ENCODE data around the gene ADGRV1. TPM values are rescaled to one million over a fixed set of nuclear protein-coding genes. Genes with fewer than 3 reads are reported as not detected.

The ADGRV1 gene
- total and polyA plus RNA-seq, 9 of the 15 experiments (the other 6 are each of a cell fraction or from before 2014, with no cell fraction given), result 21.7 to 156 (median 58.2) TPM

DNA sequence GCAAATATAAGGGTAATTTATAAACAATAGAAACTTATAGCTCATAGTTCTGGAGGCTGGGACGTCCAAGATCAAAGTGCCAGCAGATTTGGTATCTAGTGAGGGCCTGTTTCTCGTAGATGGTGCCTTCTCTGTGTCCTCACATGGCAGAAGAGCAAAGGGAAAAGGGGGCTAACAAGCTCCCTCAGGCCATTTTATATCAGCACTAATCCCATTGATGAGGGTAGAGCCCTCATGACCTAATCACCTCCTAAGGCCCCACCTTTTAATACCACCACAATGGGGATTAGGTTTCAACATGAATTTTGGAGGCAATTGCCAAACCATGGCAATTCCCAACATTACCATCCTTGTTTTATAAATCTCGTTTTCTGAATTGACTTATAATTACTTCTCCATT, 564.7 kb downstream of the ADGRV1 start:
- no peak for FAIRE-seq
- CTCF ChIA-PET (ENCODE audit: low intra/inter-chr PET ratio), result no interaction called here

DNA sequence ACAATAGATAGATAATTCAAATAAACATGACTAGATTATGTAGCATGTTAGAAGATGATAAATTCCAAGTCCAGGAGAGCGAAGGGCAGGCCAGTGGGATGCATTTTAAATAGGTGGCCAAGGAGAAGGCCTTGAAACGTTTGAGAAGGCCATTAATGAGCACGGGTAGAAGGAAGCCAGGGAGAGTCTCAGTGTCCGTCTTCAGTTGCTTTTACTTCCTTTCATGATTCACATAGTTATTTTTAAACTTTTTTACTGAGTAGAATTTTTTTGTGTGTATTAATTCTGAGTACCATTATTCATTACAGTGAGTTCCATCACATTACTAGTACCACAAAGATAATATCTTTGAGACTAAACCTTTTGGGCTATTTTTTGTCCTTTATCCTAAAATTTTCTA, 565.3 kb downstream of the ADGRV1 start:
- no peak for DNase-seq (ENCODE audit: extremely low read depth in 1 of 4, low spot score in 3 of 4)
- TF ChIP-seq FOXA1 (IDR thresholded peaks at IDR 0.05; ENCODE audit: borderline replicate concordance), result no peak
- no peak overlapping the region for H2AFZ ChIP-seq (ENCODE audit: low read depth, low read length)
- no peaks in the 10 kb centered on the region; the same call in 2 of the 3 replicates for H3K36me3 ChIP-seq (ENCODE audit: control insufficient read depth, insufficient read depth, low read length)
- H3K79me2 ChIP-seq (ENCODE audit: control insufficient read depth, insufficient read depth, low read length), result no peaks in the 10 kb centered on the region
- no peaks in the 10 kb centered on the region for H4K20me1 ChIP-seq (replicated peaks; ENCODE audit: control insufficient read depth, insufficient read depth, low read length)
- in situ Hi-C loops (cut with MboI) (no loop called here), intact Hi-C loops (cut with micrococcal nuclease) (no loop called here)
- no peaks in the 10 kb centered on the region for H3K4me1 ChIP-seq (replicated peaks in 1 of 2; ENCODE audit: control insufficient read depth in 2 of 2, insufficient read depth in 2 of 2, low read length in 2 of 2)
- no peak overlapping the region for H3K9ac ChIP-seq (ENCODE audit: insufficient read depth in 1 of 2, low read depth in 2 of 2, low read length in 2 of 2)
- no peaks in the 10 kb centered on the region for H3K27me3 ChIP-seq (ENCODE audit: control insufficient read depth in 2 of 2, insufficient read depth in 2 of 2, low read length in 2 of 2)
- H3K4me2 ChIP-seq (ENCODE audit: insufficient read depth, low read length), result no peak overlapping the region
- no peaks in the 10 kb centered on the region for H3K9me3 ChIP-seq (replicated peaks; ENCODE audit: control insufficient read depth, insufficient read depth, low read depth, low read length)
- no peak overlapping the region for H3K27ac ChIP-seq (ENCODE audit: extremely low read depth, low read depth, low read length)
- H3K9me1 ChIP-seq (ENCODE audit: control insufficient read depth, insufficient read depth, low read length), result no peaks in the 10 kb centered on the region
- BruUV-seq (replicated peaks), result no TSS peak
- FAIRE-seq, result no peak
- ATAC-seq, result no peak
- ChIA-PET POLR2A (no interaction called here), CTCF (ENCODE audit: low intra/inter-chr PET ratio) (no interaction called here)
- H3K4me3 ChIP-seq, result no peak overlapping the region
- 68% methylated on average over 4 of the region's 4 CpGs for WGBS (ENCODE audit: insufficient coverage, low coverage, missing lambda C conversion rate)

More for the DNA sequence above, 564.7 kb downstream of the ADGRV1 start:
- DNase-seq (ENCODE audit: extremely low read depth in 1 of 4, low spot score in 3 of 4) (no peak), ATAC-seq (no peak)
- Histone ChIP-seq H3K36me3 (ENCODE audit: control insufficient read depth, insufficient read depth, low read length) (no peaks in the 10 kb centered on the region; the same call in 2 of the 3 replicates), H3K9me1 (ENCODE audit: control insufficient read depth, insufficient read depth, low read length) (no peaks in the 10 kb centered on the region), H2AFZ (ENCODE audit: low read depth, low read length) (no peak overlapping the region), H3K4me3 (no peak overlapping the region), H3K27ac (ENCODE audit: extremely low read depth, low read depth, low read length) (no peak overlapping the region), H3K9me3 (replicated peaks; ENCODE audit: control insufficient read depth, insufficient read depth, low read depth, low read length) (no peaks in the 10 kb centered on the region), H3K27me3 (ENCODE audit: control insufficient read depth in 2 of 2, insufficient read depth in 2 of 2, low read length in 2 of 2) (no peaks in the 10 kb centered on the region), H3K9ac (ENCODE audit: insufficient read depth in 1 of 2, low read depth in 2 of 2, low read length in 2 of 2) (no peak overlapping the region), H3K79me2 (ENCODE audit: control insufficient read depth, insufficient read depth, low read length) (no peaks in the 10 kb centered on the region), H3K4me2 (ENCODE audit: insufficient read depth, low read length) (no peak overlapping the region), H4K20me1 (replicated peaks; ENCODE audit: control insufficient read depth, insufficient read depth, low read length) (no peaks in the 10 kb centered on the region), H3K4me1 (replicated peaks in 1 of 2; ENCODE audit: control insufficient read depth in 2 of 2, insufficient read depth in 2 of 2, low read length in 2 of 2) (no peaks in the 10 kb centered on the region)
- in situ Hi-C loops (cut with MboI) (no loop called here), intact Hi-C loops (cut with micrococcal nuclease) (no loop called here)
- POLR2A ChIA-PET, result interaction anchor here (0.7 kb wide), 1 partner anchor 10 kb away, joined by 4 read pairs; no protein-coding TSS in a partner anchor
- TF ChIP-seq ZKSCAN3 (CRISPR knock-in tag; IDR thresholded peaks at IDR 0.05), result no peak
- no TSS peak for BruUV-seq (replicated peaks)
- WGBS (ENCODE audit: insufficient coverage, low coverage, missing lambda C conversion rate), result 34% methylated on average over 3 of the region's 3 CpGs

All from K562 (cell line).